Activated CD4-positive, alpha-beta T cell treated with anti-CD3 and anti-CD28 coated beads for 1 hour (primary cell): ENCODE measurements around the gene CDKAL1.
"Not testable (repeated sequence)": the region's sequence is repeated elsewhere in the genome, so short reads cannot be mapped to it uniquely, and the experiment has no call there.

ENCODE experiments used
- DNase-seq: peaks from one replicate; pipeline ENCODE4 v3.0.0-alpha.2; 2020

Gene CDKAL1

DNA sequence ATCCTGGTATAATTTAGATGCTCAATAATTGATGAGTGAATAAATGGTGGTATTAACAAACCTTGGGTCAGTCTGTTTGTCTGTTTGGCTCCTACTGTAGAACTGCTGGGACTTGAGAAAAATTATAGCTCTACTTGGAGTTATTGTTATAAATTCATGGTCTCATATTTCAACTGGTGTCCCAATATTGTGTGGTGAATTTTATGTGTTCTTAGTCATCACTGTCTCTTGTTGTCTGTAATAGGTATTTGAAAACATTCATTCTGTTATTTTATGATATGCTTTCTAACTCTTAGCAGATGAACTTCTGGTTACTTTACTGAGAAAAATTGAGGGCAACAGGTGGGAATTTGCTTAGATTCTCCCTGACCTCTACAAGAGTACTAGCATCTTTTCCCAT is 221.4 kb downstream of the CDKAL1 start:
- no peak for DNase-seq

DNA sequence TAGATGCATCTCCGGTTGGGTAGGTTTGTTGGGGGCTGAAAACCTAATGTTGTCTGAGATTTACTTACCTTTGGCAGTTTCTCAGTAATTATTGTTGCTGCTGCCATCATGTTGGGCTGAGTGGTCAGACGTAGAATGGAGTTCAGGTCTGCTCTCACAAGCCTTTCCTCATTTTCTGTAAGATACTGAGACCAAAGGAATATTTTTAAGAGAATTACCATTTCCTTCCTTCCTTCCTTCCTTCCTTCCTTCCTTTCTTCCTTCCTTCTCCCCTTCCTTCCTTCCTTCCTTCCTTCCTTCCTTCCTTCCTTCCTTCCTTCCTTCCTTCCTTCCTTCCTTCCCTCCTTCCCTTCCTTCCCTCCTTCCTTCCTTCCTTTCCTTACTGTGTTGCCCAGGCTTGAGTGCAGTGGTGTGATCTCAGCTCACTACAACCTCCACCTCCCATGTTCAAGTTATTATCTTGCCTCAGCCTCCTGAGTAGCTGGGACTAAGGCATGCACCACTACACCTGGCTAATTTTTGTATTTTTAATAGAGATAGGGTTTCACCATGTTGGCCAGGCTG is 222.4 kb downstream of the CDKAL1 start:
- DNase-seq: not testable (repeated sequence)

DNA sequence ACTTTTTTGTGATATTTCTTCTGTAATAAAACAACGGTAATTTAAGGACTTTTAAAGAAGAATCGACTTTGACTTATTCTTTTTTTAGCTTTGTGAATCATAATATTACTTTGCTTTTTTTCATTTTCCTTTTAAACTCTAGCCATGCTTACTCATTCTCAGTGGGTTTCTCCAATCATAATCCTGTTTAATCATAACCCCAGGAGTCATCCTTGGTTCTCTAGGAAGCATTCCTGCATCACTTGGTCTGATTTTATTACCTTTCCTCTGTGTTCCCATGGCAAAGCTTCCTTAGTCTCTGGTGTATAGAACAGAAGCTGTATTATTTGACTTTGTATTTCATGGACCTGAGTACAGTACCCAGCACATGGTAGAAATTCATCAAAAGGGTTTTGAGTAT is 223.5 kb downstream of the CDKAL1 start:
- no peak for DNase-seq

DNA sequence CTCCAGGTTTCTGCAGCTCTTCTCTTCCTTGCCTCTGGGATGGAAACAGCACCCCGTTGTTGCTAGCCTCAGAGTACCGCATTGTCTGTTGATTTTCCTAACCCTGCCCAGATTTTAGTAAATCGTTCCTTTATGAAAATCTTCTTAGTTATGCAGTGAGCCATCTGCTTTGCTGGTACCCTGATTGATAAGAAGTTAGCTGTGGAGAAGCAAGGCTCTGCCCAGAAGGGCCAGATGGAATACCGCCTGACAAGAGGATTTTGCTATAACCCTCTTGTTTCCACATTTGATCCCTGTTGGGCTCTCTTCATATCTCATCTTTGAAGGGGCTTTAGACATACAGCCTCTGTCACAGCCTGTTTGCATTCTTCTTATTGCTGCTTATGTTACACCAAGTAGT is 229.0 kb downstream of the CDKAL1 start:
- DNase-seq: no peak

DNA sequence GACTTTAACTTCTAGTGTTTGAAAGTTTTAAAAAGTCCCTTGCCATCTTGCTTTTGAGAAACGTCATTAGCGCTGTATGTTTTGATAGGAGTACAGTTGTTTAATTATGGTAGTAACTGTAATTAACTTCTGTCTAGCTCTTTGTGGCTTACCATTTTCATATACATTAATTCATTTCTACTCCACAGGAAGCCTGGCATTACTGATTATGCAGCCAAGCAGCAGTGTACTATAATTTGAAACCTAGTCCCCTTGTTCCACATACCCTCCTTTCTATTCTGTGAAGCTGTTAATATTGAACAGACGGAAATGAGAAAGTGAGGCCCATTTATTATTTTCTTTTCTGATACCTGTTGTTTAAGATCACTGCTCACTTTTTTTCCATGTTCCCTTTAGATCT is 235.4 kb downstream of the CDKAL1 start:
- DNase-seq: no peak

DNA sequence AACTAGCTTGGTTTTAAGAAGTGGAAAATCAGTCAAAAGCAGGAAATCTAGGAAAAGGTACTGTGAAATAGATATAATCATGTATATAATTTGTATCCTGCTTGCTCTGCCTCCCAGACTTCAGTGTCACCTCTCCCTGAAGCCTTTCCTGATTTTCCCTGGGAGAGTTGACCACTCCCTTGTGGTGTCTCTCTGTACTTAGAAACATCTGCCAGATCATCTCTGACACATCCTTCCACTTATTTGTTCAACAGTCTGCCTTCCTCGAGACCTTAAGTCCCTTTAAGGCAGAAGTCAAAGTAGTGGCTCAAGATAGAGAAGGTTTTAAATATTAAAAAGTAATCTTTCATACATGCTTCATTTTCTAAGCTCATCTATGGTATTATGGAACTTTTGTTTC is 236.5 kb downstream of the CDKAL1 start:
- DNase-seq: no peak

DNA sequence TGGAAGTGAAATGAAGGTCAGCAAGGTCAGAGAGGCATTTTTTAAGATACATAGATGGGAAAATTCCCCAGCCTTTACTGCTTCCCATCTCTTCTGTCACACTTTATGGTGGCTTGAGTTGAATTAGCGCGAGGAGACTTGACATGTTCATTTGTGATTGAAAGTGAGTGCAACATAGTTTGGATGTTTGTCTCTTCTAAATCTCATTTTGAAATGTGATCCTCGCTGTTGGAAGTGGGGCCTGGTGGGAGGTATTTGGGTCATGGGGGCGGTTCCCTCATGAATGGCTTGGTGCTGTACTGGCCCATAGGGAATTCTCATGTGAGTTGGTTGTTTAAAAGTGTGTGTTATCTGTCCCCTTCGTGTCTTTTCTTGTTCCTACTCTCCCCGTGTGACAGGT is 237.2 kb downstream of the CDKAL1 start:
- DNase-seq: no peak

DNA sequence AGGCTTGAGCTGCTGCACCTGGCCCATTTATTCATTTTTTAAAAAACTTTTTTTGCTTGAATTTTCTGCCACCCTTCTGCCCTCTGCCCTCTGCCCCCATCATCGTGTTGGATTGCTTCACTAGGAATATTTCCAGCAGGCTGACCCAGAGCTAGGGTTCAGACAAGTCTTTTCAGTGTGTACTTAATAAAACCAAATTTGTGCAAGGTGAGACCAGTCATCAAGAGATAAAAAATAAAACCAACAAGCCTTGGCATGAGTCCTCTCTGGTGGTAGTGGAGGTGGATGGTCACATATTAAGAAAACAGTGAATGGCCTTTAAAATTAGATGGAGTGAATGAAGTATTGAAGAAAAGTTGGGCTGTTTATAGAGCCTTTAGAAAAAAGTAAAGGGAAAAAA is 239.6 kb downstream of the CDKAL1 start:
- no peak for DNase-seq

DNA sequence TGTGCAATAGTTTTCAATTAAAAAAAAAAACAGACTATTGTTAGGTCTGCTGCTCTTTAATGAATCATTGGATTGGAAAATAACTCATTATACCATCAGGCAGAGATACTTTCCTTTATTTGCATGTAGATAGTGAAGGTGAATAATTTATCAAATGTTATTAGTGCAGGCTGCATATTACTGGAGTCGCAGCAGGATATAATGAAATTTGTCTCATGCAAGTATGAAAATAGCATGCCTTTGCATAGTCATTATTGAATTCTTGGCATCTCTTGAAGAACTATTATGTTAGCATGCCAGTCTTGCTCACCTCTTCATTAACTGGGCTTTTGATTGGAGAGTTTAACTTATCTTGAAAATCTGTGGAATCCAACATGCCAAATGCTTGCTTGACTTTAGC is 241.7 kb downstream of the CDKAL1 start:
- no peak for DNase-seq

DNA sequence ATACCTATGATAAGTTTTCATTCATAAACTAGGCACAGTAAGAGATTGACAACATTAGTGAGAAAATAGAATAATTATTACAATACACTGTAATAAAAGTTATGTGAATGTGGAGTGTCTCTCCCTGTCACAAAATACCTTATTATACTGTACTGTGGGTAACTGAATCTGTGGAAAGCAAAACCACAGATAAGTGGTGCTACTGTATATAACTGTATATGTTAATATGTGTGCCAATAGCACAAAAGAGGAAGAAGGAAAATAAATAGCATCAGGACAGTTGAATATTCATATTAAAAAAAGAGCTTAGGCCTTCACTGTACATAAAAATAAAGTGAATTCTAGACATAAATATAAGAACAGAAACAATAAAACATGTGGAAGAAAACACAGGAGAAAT is 243.5 kb downstream of the CDKAL1 start:
- no peak for DNase-seq

DNA sequence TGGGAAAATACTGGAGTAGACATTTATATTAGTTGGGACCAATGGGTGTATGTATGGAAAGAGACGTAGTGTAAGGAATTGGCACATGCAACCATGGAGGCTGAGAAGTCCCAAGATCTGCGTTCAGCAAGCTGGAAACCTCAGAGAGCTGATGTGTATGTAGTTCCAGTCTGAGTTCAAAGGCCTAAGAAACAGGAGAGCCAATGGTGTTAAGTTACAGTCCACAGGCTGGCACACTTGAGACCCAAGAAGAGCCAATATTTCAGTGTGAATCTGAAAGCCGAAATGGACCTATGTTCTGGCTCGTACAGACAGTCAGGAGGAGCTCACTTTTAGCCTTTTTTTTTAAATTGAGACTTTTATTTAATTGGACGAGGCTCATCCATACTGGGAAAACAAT is 244.2 kb downstream of the CDKAL1 start:
- DNase-seq: no peak

DNA sequence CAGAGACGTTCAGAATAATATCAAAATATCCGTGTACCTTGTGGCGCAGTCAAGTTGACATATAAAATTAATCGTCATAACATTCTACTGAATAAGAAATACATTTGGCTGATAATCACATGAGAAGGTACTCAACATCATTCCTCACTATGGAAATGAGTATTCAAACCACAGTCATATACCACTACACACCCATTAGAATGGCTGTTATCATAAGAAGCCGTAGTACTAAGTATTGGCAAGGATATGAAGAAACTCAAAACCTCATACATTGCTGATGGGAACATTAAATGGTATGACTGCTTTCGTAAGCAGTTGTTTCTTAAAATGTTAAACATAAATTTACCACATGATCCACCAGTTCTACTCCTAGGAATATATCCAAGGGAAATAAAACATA is 244.7 kb downstream of the CDKAL1 start:
- no peak for DNase-seq

DNA sequence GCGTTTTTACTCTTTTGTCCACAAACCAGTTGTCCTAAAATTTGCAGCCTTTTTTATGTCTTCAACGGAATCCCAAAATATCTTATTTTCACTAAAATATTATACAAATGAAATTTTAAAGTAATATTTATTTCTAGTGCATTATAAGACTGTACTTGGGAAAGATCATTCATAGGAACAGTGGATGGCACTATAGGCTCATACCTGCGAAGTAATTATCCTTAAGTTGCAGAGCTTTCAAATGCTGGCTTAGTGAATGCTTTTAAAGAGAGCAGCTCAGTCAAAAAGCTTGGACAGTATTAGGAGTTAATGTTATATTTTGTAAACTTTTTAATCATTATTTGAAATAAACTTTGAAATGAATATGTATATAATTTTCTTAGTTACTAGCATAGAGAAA is 254.9 kb downstream of the CDKAL1 start:
- no peak for DNase-seq

DNA sequence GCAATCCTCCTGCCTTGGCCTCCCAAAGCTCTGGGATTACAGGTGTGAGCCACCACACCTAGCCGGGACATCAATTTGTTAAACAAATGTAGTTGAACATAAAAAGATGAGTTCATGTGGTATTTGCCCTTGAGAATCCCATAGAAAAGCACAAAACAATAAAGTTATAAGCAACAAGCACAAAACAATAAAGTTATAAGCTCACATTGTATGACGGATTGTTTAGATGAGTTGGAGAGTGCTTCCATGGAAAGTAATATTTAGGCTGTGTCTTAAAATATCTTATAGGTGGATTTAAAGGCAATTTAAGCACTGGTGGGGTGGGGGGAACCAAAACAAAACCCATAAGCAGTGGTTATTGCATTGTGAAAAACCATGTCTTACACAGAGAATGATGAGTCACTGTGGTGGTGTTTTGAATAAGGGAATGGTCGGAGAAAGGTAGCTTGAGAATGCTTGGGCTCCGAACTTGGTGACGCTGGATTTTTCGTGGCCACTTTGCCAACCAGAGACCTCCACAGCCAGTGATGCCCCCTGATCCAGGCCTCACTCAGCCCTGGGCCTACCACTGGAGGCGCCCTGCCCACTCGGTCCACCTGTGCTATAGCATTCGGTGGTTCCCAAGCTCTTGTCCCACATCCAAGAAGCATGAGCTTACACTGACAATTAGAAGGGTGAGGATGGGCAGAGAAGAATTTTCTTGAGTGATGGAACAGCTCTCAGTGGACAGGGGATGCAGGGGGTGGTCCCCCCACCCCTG is 256.0 kb downstream of the CDKAL1 start:
- no peak for DNase-seq

DNA sequence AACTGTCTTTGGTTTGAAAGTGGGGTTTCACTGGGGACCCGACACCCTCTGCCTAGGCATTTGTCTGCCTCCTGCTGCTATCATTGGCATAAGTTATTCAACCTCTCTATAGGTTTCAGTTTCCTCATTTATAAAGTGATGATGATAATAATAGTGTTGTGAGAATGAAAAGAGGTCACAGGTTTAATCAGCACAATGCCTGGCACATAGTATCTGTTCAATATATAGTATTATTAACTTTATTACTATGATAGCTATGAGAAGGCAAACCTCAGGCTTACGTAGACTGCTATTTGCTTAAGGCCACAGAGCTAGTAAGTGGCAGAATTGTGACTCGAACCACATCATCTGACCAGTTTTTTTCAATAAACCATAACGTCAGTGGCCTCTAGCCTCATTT is 256.8 kb downstream of the CDKAL1 start:
- no peak for DNase-seq

DNA sequence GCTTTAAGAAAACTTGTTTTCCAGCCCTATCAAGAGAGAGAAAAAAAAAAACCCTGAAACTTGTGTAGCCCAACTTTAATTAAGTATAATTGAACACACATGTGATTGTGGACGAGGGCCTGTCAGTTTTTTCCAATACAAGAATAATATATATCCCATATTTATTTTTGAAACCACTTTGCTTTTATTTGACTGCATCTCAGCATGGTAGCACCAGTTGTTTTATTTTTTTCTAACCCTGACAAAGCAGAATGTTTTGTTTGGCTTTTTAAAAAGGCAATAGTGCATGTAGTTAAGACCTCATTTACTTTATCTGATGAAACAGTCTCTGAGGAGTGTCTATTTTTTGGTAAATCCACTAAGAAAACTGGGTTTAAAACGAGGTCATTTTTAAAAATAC is 257.7 kb downstream of the CDKAL1 start:
- DNase-seq: no peak

DNA sequence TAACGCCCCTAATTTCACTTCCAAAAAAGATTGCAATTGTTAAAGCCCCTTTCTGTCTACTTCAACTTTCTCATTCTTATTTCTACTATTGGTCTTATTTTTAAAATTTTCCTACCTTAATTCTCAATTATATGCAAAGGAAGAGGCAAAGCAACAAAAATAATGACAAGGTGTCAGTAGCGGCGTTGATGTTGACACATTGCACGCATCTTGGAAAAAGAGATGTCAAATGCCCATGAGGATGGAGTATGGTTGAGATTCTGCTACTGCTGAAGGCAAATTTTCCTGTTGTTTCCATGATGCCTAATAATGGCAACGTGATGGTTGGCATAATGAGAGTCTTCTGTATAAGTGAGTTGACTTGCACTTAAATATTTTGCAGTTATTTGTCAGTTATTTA is 258.9 kb downstream of the CDKAL1 start:
- DNase-seq: no peak

DNA sequence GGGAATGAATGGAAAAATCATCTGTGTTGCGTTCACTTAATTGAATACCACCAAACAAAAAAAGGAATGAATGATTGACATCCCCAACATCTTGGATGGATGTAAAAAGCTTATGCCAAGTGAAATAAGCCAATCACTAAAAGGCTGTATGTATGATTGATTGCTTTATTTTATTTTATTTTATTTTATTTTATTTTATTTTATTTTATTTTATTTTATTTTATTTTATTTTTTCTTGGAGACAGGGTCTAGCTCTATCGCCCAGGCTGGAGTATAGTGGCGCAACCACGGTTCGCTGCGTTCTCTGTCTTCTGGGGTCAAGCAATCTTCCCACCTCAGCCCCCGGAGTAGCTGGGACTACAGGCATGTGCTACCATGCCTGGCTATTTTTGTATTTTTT is 263.3 kb downstream of the CDKAL1 start:
- DNase-seq: no peak

DNA sequence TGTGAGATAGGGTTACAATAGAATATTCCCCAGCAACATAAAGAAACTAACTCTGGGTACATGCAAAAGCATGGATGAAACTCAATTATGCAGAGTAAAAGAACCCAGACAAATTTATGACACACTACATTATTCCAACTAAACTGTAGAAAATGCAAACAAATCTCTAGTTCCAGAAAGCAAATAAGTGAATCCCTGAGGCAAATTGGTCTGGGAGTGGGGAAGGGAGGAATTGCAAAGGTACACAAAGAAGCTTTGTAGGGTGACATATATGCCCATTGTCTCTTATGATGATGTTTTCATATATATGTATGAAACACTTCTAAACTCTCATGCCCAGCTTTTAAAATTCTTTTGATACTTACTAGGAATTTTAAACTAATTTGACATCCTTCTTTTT is 266.0 kb downstream of the CDKAL1 start:
- DNase-seq: no peak

DNA sequence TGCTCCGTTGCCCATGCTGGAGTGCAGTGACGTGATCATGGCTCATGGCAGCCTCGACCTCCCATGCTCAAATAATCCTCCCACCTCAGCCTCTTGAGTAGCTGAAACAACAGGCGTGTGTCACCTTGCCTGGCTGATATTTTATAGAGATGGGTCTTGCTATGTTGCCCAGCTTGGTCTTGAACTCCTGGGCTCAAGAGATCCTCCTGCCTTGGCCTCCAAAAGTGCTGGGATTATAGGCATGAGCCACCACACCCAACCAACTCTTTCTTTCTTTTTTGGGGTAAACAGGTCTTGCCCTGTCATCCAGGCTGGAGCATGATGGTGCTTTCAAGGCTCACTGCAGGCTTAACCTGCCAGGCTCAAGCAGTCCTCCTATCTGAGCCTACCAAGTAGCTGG is 266.4 kb downstream of the CDKAL1 start:
- DNase-seq: no peak

DNA sequence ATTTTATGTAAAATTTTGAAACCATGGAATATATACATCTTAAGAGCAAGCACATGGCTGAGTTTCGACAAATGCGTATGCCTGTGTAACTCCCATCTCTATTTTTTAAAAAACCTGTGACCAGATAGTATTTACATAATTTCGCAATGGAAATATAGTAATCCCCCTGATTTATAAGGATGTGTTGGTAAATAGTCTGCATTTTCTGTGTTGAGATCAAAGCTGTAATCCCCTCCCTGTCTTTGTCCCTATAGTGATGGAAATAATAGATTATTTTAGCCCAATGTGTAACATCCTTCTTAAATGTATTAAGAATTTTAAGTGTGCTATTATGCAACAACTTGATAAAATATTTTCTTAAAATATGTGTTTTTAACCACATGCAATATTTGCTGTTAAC is 267.3 kb downstream of the CDKAL1 start:
- DNase-seq: no peak

DNA sequence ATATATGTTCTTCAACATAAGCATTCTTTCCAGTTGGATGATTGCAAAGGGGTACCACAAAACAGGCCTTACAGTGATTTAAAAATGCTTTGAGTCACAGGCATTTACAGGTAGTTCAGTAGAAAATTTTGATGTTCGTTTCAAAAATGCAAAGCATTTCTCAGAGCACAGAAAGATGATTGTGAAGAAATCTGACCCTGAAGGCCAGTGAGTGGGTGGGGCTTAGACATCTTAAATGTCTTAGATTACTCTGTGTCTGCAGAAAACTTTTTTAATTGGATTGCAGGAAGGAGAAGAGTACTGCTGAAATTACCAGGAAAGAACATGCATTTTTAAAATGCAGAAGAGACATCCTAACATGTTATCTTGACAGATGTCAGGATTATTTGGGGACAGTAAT is 268.3 kb downstream of the CDKAL1 start:
- DNase-seq: no peak

DNA sequence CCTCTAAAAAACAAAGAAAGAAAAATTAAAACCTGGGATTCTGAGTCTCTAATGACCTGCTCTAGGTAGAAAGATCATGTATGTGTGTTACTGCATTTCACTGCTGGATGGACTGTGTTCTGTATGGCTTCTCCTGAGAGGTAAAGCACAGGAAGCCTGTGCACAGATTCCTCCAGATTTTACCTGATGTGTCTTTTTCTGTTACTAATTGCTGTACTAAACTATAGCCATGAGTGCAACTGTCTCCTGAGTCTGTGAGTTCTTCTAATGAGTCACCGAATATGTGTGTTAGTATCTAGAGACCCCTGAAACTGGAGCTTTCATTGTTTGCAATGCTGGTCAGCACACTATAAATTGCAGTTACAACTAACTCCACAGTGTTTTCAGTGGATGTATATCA is 270.8 kb downstream of the CDKAL1 start:
- DNase-seq: no peak

DNA sequence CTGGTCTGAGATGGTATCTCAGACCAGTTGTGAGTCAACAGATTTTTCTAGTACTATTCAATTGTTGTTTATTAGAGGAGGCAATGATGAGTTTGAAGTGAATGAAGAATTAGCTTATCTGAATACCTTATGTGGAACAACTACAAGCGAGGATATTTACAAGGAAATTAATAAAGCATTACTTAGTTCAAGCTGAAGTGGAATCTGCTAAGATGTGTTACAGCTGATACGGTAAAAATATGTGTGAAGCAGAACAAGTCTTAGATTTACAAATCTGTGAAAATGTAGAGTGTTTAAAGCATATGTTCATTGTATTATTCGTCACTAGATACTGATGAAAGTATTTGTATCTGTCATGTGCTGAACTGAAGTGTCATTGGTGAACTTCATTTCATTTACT is 272.4 kb downstream of the CDKAL1 start:
- no peak for DNase-seq

DNA sequence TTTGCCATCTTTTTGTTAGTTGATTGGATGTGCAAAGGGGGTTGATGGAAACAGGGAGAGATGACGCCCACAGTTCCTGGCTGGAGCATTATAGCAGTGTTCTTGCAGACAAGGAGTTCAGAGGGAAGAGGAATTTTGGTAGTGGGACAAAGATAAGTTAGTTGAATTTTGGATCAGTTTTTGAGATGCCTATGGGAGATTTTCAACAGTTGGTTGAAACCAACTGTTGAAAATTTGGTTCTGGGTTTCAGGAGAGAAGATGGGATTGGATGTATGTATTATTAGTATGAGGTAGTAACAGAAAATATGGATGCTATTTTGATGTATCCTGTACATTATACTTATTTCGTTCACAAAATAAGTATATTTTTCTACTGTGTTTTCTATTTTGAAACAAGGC is 274.2 kb downstream of the CDKAL1 start:
- DNase-seq: no peak
